Heart left ventricle (tissue), 16 donors: ENCODE data around the gene RREB1. TPM values are rescaled to one million over a fixed set of nuclear protein-coding genes. Genes with fewer than 3 reads are reported as not detected.

Experiments used
- ATAC-seq, 4 donors: fragments of 200-7000 bp; cut with Tn5 transposase; one replicate each; pipeline ENCODE4 v1.9.1; 2020 to 2022; ENCODE audit warnings: moderate library complexity in 4 of 4, mild to moderate bottlenecking in 3 of 4, moderate number of reproducible peaks in 1 of 4
- DNase-seq, 5 donors: peaks; one replicate each; pipeline ENCODE4 v3.0.0-alpha.2; 2020
- H3K27ac ChIP-seq, 12 donors: fragments of 200-600 bp; sonication (generic) in 4 of 12; one replicate each; pipeline versions ENCODE4 v1.5.0 to v1.8.0; 2016 to 2022; ENCODE audit warnings: mild to moderate bottlenecking in 2 of 12
- H3K27me3 ChIP-seq, 9 donors: fragments of 200-600 bp; sonication (generic) in 2 of 9; one replicate each; pipeline versions ENCODE4 v1.5.1 to v1.8.0; 2016 to 2022; ENCODE audit warnings: mild to moderate bottlenecking in 3 of 9
- H3K36me3 ChIP-seq, 9 donors: fragments of 200-600 bp; sonication (generic) in 2 of 9; one replicate each; pipeline versions ENCODE4 v1.5.0 to v1.8.0; 2018 to 2022; ENCODE audit warnings: mild to moderate bottlenecking in 2 of 9
- H3K4me1 ChIP-seq, 12 donors: fragments of 200-600 bp; sonication (generic) in 4 of 12; one replicate each; pipeline versions ENCODE4 v1.5.0 to v1.8.0; 2016 to 2022; ENCODE audit warnings: mild to moderate bottlenecking in 3 of 12
- H3K4me3 ChIP-seq, 12 donors: fragments of 200-600 bp; sonication (generic) in 4 of 12; one replicate each; pipeline versions ENCODE4 v1.5.0 to v1.8.0; 2017 to 2022; ENCODE audit warnings: mild to moderate bottlenecking in 9 of 12, moderate library complexity in 4 of 12
- H3K9me3 ChIP-seq, 12 donors: fragments of 200-600 bp; sonication (generic) in 4 of 12; one replicate each; pipeline versions ENCODE4 v1.5.0 to v1.8.0; 2016 to 2022; ENCODE audit warnings: mild to moderate bottlenecking in 1 of 12
- POLR2A ChIP-seq, 2 donors: fragments of 450-650 bp; IDR thresholded peaks; one replicate each; pipeline ENCODE4 v1.6.1; 2017; ENCODE audit warnings: antibody characterized with exemption in 2 of 2, mild to moderate bottlenecking in 2 of 2, moderate library complexity in 2 of 2
- WGBS, 4 donors: extraction: QIAGEN DNeasy Blood & Tissue Kit in 2 of 4; methylation state at CpG; one replicate each; pipeline versions ENCODE4 v1.1.5 to v1.1.7; 2013 to 2018; 5-methylcytosine and 5-hydroxymethylcytosine counted together
- intact Hi-C, 10 donors: fragments of 100-400 bp; cut with DNase I; formaldehyde crosslinking; loops; one replicate each; pipeline versions ENCODE4 v1.11.1 to v1.14.2; 2022
- polyA plus RNA-seq, 2 donors: library from polyadenylated mRNA; stranded (reverse); fragments of 200-250 nt; gene quantifications; one replicate each; pipeline ENCODE4 v1.2.3, GENCODE V29; 2013
- total RNA-seq, 9 donors: library from RNA; depleted of rRNA in 2 of 9; stranded (reverse); fragments of >200 nt in 2 of 9; fragmentation: NEBNext Ultra II Directional in 3 of 9; extraction: Animal tissue kit (Norgen Biotek cat#: 25700) in 3 of 9; gene quantifications; one replicate each; pipeline versions ENCODE4 v1.1.0 to v1.2.4, GENCODE V29; 2016 to 2023
- TF ChIP-seq, protein P1 (sequence below), 12 donors: fragments of 200-600 bp; sonication (generic) in 4 of 12; IDR thresholded peaks; one replicate each; pipeline versions ENCODE4 v1.5.0 to v1.8.0; 2018 to 2022; ENCODE audit warnings: antibody characterized with exemption in 12 of 12, mild to moderate bottlenecking in 5 of 12
- donor health status: ischemic (EF 13 %, LVEDD 7.1; RV severe dilation, severe dysfunction).
- donor health status: healthy with polysubstance abuse.
- donor health status: DM: no; HTN: yes; CAD: no.
- donor health status: DM: no; HTN: no; CAD: no.
- donor health status: ischemic (EF 25% LVEDD 6.9; RV normal size, moderate dysfunction).
- donor health status: ischemic (EF 25% LVEDD 5.7; RV mildly dilated, moderate dysfunction).
- donor health status: healthy.
- donor health status: DM: yes; HTN: yes; CAD: no.
- donor health status: ischemic (EF 35%, LVEDD 5.7; RV mildly dilated, moderate dysfunction).
- donor health status: nonischemic (EF 11% LVEDD 7.7; RV severe dilation, severe dysfunction).
- donor health status: DM: yes; HTN: yes; CAD: no.
- donor health status: PGD.
- donor health status: ischemic (EF 29% LVEDD 5.4; RV normal size, mild dysfunction).
- donor health status: nonischemic (EF 23%, LVEDD 6.1; RV moderate dilation, normal function).

The RREB1 gene
- total and polyA plus RNA-seq, 11 donors, result 8.7 to 49.4 (median 35.7) TPM

DNA sequence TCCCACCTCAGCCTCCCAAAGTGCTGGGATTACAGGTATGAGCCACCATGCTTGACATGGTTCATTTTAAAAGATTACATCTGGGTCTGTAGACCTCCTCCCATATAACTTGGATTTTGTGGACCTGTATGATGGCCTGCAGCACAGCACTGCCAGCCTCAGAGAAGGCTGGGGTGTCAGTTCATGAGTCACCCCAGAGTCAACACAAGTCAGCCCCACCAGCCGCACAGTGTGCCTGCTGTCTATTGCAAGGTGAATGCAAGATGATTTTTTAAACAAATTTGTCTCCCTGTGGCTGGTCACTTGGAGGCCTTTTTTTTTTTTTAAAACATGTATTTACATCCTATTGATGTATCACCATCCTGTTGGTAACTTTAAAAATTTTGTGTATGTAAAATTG lies 76.7 kb downstream of the RREB1 start:
- Histone ChIP-seq H3K4me1 (peaks cover 0 to 23% (median 0%) of the 10 kb centered on the region in 12 donors), H3K9me3 (no peaks in the 10 kb centered on the region), H3K36me3 (peaks cover 0 to 99% (median 94%) of the 10 kb centered on the region in 9 donors), H3K27ac (no peak overlapping the region), H3K27me3 (no peaks in the 10 kb centered on the region), H3K4me3 (no peak overlapping the region)
- TF ChIP-seq POLR2A (IDR thresholded peaks at IDR 0.05), result no peak
- TF ChIP-seq, protein P1, sequence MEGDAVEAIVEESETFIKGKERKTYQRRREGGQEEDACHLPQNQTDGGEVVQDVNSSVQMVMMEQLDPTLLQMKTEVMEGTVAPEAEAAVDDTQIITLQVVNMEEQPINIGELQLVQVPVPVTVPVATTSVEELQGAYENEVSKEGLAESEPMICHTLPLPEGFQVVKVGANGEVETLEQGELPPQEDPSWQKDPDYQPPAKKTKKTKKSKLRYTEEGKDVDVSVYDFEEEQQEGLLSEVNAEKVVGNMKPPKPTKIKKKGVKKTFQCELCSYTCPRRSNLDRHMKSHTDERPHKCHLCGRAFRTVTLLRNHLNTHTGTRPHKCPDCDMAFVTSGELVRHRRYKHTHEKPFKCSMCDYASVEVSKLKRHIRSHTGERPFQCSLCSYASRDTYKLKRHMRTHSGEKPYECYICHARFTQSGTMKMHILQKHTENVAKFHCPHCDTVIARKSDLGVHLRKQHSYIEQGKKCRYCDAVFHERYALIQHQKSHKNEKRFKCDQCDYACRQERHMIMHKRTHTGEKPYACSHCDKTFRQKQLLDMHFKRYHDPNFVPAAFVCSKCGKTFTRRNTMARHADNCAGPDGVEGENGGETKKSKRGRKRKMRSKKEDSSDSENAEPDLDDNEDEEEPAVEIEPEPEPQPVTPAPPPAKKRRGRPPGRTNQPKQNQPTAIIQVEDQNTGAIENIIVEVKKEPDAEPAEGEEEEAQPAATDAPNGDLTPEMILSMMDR (IDR thresholded peaks at IDR 0.05), result no peak
- DNase-seq, result no peak
- intact Hi-C loops, result loop anchor here in 1 of 10 donors (5.0 kb wide), 1 partner anchor 33 kb away; no protein-coding TSS in a partner anchor
- 92 to 100% (median 98%) methylated on average over 1 of the region's 1 CpG for WGBS, 4 donors
- no peak for ATAC-seq

- no peak overlapping the region for H3K4me3 ChIP-seq
- H3K9me3 ChIP-seq, result no peaks in the 10 kb centered on the region
- no peak for DNase-seq
- TF ChIP-seq POLR2A (IDR thresholded peaks at IDR 0.05), result no peak
- TF ChIP-seq, protein P1 (IDR thresholded peaks at IDR 0.05), result no peak
- H3K4me1 ChIP-seq, result peaks cover 0 to 23% (median 0%) of the 10 kb centered on the region in 12 donors
- no peak overlapping the region for H3K27ac ChIP-seq
- intact Hi-C loops, result no loop called here
- no peaks in the 10 kb centered on the region for H3K27me3 ChIP-seq
- ATAC-seq, result no peak
- WGBS, 4 donors, result 81 to 97% (median 95%) methylated on average over 4 of the region's 4 CpGs
- H3K36me3 ChIP-seq, result peaks cover 0 to 99% (median 94%) of the 10 kb centered on the region in 9 donors
Measured at GRCh38 chr6:7185561-7185960, 77.8 kb downstream of the RREB1 start.

DNA sequence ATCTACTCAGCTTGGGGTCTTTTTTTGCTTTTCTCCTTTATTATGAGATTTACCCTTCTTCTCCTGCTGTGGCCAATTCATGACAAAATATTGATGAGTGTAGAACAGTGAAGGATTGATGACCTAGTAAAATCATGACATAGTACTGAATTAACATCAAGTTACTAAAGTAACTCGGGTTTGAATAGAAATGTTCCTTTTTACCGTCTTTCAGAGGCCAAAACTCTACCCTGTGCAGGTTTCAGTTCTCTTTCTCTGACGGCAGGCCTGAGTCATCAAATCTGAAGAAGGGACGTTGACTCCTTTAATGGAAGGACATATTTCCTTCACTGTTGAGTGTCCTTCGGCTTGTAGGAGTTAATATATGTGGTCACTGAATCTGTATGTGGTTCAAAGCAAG lies 80.7 kb downstream of the RREB1 start:
- TF ChIP-seq POLR2A (IDR thresholded peaks at IDR 0.05), result no peak
- TF ChIP-seq, protein P1 (IDR thresholded peaks at IDR 0.05), result no peak
- H3K4me1 ChIP-seq, result peaks cover 0 to 23% (median 0%) of the 10 kb centered on the region in 12 donors
- peak overlapping the region in 3 of 12 donors; percentile 5 to 82 (median 22) for H3K27ac ChIP-seq
- H3K36me3 ChIP-seq, result peaks cover 0 to 99% (median 83%) of the 10 kb centered on the region in 9 donors
- intact Hi-C loops, result no loop called here
- DNase-seq, result no peak
- ATAC-seq, result peak in 3 of 4 donors; percentile 41 to 57 (median 49)
- WGBS, 4 donors, result 84 to 90% (median 88%) methylated on average over 5 of the region's 5 CpGs
- H3K27me3 ChIP-seq, result no peaks in the 10 kb centered on the region
- H3K4me3 ChIP-seq, result no peak overlapping the region
- H3K9me3 ChIP-seq, result no peaks in the 10 kb centered on the region

DNA sequence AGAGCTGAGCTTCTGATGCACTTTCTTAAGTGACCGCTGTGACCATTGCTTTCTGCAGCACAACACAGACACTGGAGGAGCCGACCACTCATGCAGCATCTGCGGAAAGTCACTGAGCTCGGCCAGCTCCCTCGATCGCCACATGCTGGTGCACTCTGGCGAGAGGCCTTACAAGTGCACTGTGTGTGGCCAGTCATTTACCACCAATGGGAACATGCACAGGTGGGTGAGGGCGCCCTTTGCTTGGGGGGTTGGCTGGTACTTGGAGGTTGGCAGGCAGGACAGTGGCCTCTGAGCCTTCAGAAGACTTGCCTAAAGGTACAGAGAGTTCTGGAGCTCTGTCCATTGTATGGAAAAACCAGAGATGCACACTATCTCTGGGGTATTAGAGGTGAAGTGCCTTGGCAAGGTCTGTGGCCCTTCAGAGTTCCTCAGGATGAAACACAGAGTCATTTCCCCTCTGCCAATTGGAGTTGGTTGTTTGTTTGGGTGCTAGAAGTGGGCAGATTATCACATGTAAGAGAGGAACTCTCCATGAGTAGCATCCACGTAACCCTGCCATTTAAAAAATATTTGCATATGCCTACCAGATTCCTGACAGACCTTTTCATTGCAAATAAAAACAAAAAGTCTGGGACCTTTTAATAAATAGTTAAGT lies 81.5 kb downstream of the RREB1 start:
- WGBS, 4 donors, result 71 to 84% (median 80%) methylated on average over 9 of the region's 9 CpGs
- Histone ChIP-seq H3K27me3 (no peaks in the 10 kb centered on the region), H3K4me3 (no peak overlapping the region), H3K36me3 (peaks cover 0 to 97% (median 76%) of the 10 kb centered on the region in 9 donors), H3K9me3 (no peaks in the 10 kb centered on the region), H3K4me1 (peaks cover 0 to 23% (median 0%) of the 10 kb centered on the region in 12 donors), H3K27ac (peak overlapping the region in 4 of 12 donors; percentile 4 to 82 (median 14))
- peak; percentile 44 to 88 (median 66) for ATAC-seq
- TF ChIP-seq, protein P1 (IDR thresholded peaks at IDR 0.05), result no peak
- TF ChIP-seq POLR2A (IDR thresholded peaks at IDR 0.05), result no peak
- intact Hi-C loops, result no loop called here
- no peak for DNase-seq
